Neural progenitor cell (in vitro differentiated cells): ENCODE results near the gene PAGE2.

Experiments
- EZH2 ChIP-seq: fragments of 200-600 bp; sonication (generic); IDR thresholded peaks from 2 replicates; pipeline ENCODE4 v1.6.1; 2017; ENCODE audit warnings: antibody characterized with exemption, mild to moderate bottlenecking, moderate library complexity
- EZH2phosphoT487 ChIP-seq: fragments of 200-600 bp; sonication (generic); IDR thresholded peaks from 2 replicates; pipeline ENCODE4 v1.6.1; 2017; ENCODE audit warnings: antibody characterized with exemption
- TF ChIP-seq, protein P1 (sequence below): fragments of 200-600 bp; sonication (generic); IDR thresholded peaks from 2 replicates; pipeline ENCODE4 v1.5.1; 2017; ENCODE audit warnings: antibody characterized with exemption, mild to moderate bottlenecking

DNA sequence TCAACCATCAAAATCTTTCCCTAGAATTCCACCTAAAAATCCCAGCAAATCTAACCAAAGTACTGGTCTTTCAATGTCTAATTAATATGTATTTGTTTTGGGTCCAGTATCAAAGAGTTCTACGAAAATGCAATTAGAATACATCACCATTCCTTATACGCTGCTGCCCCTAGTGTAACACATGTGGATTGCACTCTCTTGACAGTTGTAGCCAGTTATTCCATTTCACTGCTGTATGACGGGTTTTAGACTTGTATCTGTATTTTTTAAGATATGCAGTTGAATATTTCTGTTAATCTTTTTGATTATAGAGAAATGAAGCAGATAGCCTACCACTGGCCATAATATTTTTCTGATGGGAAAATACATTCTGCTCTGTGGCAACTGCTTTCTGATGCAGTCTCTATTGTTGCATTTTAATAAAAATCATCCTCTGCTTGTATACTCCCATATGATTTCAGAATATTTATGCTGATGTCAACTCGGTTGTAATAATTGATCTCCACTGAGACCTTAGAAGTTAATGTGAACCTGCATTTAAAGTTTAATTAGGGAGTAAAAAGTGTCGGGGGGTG lies 31.1 kb upstream of the PAGE2 start:
- TF ChIP-seq, protein P1, sequence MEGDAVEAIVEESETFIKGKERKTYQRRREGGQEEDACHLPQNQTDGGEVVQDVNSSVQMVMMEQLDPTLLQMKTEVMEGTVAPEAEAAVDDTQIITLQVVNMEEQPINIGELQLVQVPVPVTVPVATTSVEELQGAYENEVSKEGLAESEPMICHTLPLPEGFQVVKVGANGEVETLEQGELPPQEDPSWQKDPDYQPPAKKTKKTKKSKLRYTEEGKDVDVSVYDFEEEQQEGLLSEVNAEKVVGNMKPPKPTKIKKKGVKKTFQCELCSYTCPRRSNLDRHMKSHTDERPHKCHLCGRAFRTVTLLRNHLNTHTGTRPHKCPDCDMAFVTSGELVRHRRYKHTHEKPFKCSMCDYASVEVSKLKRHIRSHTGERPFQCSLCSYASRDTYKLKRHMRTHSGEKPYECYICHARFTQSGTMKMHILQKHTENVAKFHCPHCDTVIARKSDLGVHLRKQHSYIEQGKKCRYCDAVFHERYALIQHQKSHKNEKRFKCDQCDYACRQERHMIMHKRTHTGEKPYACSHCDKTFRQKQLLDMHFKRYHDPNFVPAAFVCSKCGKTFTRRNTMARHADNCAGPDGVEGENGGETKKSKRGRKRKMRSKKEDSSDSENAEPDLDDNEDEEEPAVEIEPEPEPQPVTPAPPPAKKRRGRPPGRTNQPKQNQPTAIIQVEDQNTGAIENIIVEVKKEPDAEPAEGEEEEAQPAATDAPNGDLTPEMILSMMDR = peak; percentile 73
- TF ChIP-seq EZH2 = no peak
- no peak for TF ChIP-seq EZH2phosphoT487
